ENCODE data around the gene ILF2. TPM values are rescaled to one million over a fixed set of nuclear protein-coding genes. Genes with fewer than 3 reads are reported as not detected.
"Not testable (repeated sequence)": the region's sequence is repeated elsewhere in the genome, so short reads cannot be mapped to it uniquely, and the experiment has no call there.

ILF2 gene
- total RNA-seq (ENCODE audit: low replicate concordance): 474 and 475 TPM in 2 replicates

DNA sequence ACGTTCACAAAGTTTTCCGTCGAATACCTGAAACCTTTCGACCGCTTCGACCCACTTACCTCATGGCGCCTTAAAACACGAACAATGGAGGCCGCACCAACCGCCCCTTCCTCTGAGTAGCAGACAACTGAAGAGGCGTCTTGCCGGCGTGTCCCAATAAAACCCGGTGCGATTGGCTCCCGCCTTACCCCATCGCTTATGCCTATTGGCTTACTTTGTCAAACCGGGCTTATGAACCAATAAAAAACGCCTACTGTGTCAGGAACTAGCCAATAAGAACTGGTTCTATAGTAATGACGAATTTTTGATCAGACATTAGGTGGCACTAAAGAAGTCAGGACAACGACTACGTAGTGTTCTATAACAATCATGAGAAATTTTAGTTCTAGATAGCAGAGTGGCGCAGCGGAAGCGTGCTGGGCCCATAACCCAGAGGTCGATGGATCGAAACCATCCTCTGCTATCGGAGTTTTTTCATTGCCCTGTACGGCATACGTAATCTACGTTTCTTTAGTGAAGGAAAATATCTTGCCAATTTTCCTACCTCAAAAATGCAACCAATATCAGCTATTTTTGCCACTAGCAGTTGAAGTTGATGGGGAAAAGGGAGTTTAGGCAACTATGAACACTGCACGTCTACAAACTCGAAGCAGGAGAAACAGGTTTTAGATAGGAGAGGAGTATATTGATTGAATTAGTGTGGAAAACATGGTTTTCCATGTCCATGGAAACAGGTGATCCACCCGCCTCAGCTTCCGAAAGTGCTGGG, at the start of gene ILF2:
TSS of gene ILF2 (minus strand) at position 135 of the 769 bp plus-strand sequence. CDS start at position 64, 71 bp downstream.
- Histone ChIP-seq H3K36me3 (peaks cover 25% of the 10 kb centered on the region), H3K4me2 (peak within 1 kb of the TSS; percentile 91), H3K27me3 (no peaks in the 10 kb centered on the region), H2AFZ (replicated peaks) (peak within 1 kb of the TSS; percentile 85), H3K4me1 (peaks cover 11% of the 10 kb centered on the region), H3F3A (ENCODE audit: low read depth) (peaks cover 40% of the 10 kb centered on the region), H3K79me2 (ENCODE audit: low read depth) (peaks cover 46% of the 10 kb centered on the region), H4K20me1 (ENCODE audit: low read depth) (peaks cover 19% of the 10 kb centered on the region), H3K27ac (no peak within 1 kb of the TSS), H3K4me3 (peak within 1 kb of the TSS; percentile 82), H3K9me3 (ENCODE audit: low read depth) (no peaks in the 10 kb centered on the region), H3K9ac (peak within 1 kb of the TSS; percentile 94)
- peak within 1 kb of the TSS; percentile 94 for H3K27ac Mint-ChIP-seq
- H3K36me3 Mint-ChIP-seq: peaks cover 26% of the 10 kb centered on the region
- no peaks in the 10 kb centered on the region for H3K27me3 Mint-ChIP-seq (ENCODE audit: insufficient read depth, low read depth)
- peaks cover 19% of the 10 kb centered on the region for H3K4me1 Mint-ChIP-seq
- TF ChIP-seq EZH2phosphoT487 (IDR thresholded peaks at IDR 0.05) (no peak), EZH2 (IDR thresholded peaks at IDR 0.05) (no peak), CTCF (IDR thresholded peaks at IDR 0.05) (peak; percentile 43)
- H3K4me3 Mint-ChIP-seq: no peak within 1 kb of the TSS
- peak; percentile 98 for DNase-seq (ENCODE audit: low spot score)
- no peaks in the 10 kb centered on the region for H3K9me3 Mint-ChIP-seq

DNA sequence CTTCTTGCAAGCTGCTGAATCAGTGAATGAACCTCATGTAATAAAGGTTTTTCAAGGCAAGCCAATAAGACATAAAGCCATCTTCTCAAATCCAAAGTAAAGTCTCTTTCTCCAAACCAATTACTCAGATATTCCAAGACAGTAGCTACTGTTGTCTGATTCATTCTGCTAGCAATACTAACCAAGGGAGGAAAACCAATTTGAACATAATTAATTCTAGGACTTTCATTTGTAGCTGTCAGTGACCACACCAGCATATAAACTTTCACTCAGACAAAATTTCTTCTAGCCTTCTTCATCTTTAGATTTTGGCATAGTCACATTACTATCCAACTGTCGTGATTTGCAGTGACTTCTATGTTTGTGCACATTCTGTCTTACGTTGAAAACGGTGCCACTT, 46.5 kb upstream of the ILF2 start:
- Mint-ChIP-seq H3K4me3 (no peak overlapping the region), H3K36me3 (no peaks in the 10 kb centered on the region), H3K27ac (no peak overlapping the region), H3K9me3 (no peaks in the 10 kb centered on the region), H3K27me3 (ENCODE audit: insufficient read depth, low read depth) (peaks cover 3% of the 10 kb centered on the region), H3K4me1 (no peaks in the 10 kb centered on the region)
- H3K79me2 ChIP-seq (ENCODE audit: low read depth): no peaks in the 10 kb centered on the region
- H3K9ac ChIP-seq: no peak overlapping the region
- no peak overlapping the region for H3K27ac ChIP-seq
- no peaks in the 10 kb centered on the region for H3K9me3 ChIP-seq (ENCODE audit: low read depth)
- H3K4me2 ChIP-seq: no peak overlapping the region
- no peak overlapping the region for H3K4me3 ChIP-seq
- no peak overlapping the region for H2AFZ ChIP-seq (replicated peaks)
- H3F3A ChIP-seq (ENCODE audit: low read depth): no peaks in the 10 kb centered on the region
- no peaks in the 10 kb centered on the region for H3K27me3 ChIP-seq
- no peaks in the 10 kb centered on the region for H4K20me1 ChIP-seq (ENCODE audit: low read depth)
- no peak for TF ChIP-seq EZH2 (IDR thresholded peaks at IDR 0.05)
- TF ChIP-seq CTCF (IDR thresholded peaks at IDR 0.05): no peak
- no peak for DNase-seq (ENCODE audit: low spot score)
- no peaks in the 10 kb centered on the region for H3K36me3 ChIP-seq
- H3K4me1 ChIP-seq: no peaks in the 10 kb centered on the region

DNA sequence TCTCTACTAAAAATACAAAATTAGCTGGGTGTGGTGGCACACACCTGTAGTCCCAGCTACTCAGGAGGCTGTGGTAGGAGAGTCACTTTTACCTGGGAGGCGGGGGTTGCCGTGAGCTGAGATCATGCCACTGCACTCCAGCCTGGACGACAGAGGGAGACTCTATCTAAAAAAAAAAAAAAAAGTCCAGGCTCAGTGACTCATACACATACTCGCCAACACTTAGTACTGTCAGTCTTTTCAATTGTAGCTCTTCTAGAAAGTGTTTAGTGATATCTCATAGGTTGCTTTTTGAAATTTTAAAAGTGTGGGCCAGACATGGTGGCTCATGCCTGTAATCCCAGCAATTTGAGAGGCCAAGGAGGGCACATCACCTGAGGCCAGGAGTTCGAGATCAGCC, 45.4 kb upstream of the ILF2 start:
- H3K9me3 ChIP-seq (ENCODE audit: low read depth); H3K9ac ChIP-seq; H3K27ac Mint-ChIP-seq; H3K27me3 Mint-ChIP-seq (ENCODE audit: insufficient read depth, low read depth); H3K9me3 Mint-ChIP-seq; H3K27ac ChIP-seq; H3K36me3 Mint-ChIP-seq; H3K4me1 Mint-ChIP-seq; H3K27me3 ChIP-seq; H3F3A ChIP-seq (ENCODE audit: low read depth); DNase-seq (ENCODE audit: low spot score); H3K4me1 ChIP-seq; H3K4me2 ChIP-seq; H3K36me3 ChIP-seq; H4K20me1 ChIP-seq (ENCODE audit: low read depth); H3K4me3 ChIP-seq; H3K79me2 ChIP-seq (ENCODE audit: low read depth); H3K4me3 Mint-ChIP-seq; H2AFZ ChIP-seq (replicated peaks): not testable (repeated sequence)

DNA sequence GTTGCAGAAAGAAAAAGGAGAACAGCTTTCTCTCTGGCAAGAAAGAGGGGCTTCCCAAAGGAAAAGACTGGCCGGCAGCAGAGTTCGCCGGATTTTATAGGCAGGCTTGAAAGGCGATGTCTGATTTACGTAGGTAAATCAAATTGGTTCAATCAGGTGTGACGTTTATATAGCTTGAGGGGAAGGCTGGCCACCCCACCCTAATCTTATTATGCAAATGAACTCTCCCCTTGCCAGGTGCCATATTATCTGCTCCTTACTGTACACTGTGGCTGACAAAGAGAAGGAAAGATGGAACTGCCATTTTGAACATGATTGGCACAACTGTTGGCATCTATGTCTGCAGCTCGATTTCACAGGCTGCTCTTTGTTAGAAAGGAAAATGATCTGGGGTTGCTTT, 40.2 kb upstream of the ILF2 start:
- Histone ChIP-seq H3K9me3 (ENCODE audit: low read depth) (no peaks in the 10 kb centered on the region), H3F3A (ENCODE audit: low read depth) (peaks cover 5% of the 10 kb centered on the region), H3K27me3 (no peaks in the 10 kb centered on the region), H3K4me3 (no peak overlapping the region), H3K79me2 (ENCODE audit: low read depth) (no peaks in the 10 kb centered on the region), H3K9ac (no peak overlapping the region), H2AFZ (replicated peaks) (peak overlapping the region; percentile 57), H3K4me1 (no peaks in the 10 kb centered on the region), H3K27ac (no peak overlapping the region), H4K20me1 (ENCODE audit: low read depth) (no peaks in the 10 kb centered on the region), H3K36me3 (no peaks in the 10 kb centered on the region), H3K4me2 (no peak overlapping the region)
- Mint-ChIP-seq H3K4me3 (no peak overlapping the region), H3K36me3 (no peaks in the 10 kb centered on the region), H3K27ac (no peak overlapping the region), H3K4me1 (no peaks in the 10 kb centered on the region), H3K9me3 (no peaks in the 10 kb centered on the region), H3K27me3 (ENCODE audit: insufficient read depth, low read depth) (peaks cover 3% of the 10 kb centered on the region)
- no peak for TF ChIP-seq EZH2 (IDR thresholded peaks at IDR 0.05)
- no peak for TF ChIP-seq CTCF (IDR thresholded peaks at IDR 0.05)
- TF ChIP-seq EZH2phosphoT487 (IDR thresholded peaks at IDR 0.05): no peak
- no peak for DNase-seq (ENCODE audit: low spot score)
